Neutrophil (primary cell): ENCODE data around the gene PODXL.
"Not testable (repeated sequence)": the region's sequence is repeated elsewhere in the genome, so short reads cannot be mapped to it uniquely, and the experiment has no call there.

Experiments used
- H3K27ac ChIP-seq: fragments of 200-600 bp; sonication (generic); 2 replicates; pipeline ENCODE4 v1.5.1; 2016; ENCODE audit warnings: mild to moderate bottlenecking, moderate library complexity
- H3K27me3 ChIP-seq: fragments of 200-600 bp; sonication (generic); 2 replicates; pipeline ENCODE4 v1.6.0; 2016; ENCODE audit warnings: mild to moderate bottlenecking
- H3K36me3 ChIP-seq: fragments of 200-600 bp; sonication (generic); 2 replicates; pipeline ENCODE4 v1.5.1; 2017
- H3K4me1 ChIP-seq, 2 experiments: fragments of 200-600 bp in 1 of 2; sonication (generic) in 1 of 2; 1 replicate in 1 of 2; 2 replicates in 1 of 2; pipeline versions ENCODE4 v1.5.1 to v1.6.1; 2013 to 2016; ENCODE audit warnings: low read depth in 1 of 2, low read length in 1 of 2, mild to moderate bottlenecking in 1 of 2, moderate library complexity in 1 of 2; ENCODE audit not compliant: control insufficient read depth in 1 of 2, insufficient read depth in 1 of 2
- H3K4me3 ChIP-seq, 2 experiments: fragments of 200-600 bp in 1 of 2; sonication (generic) in 1 of 2; 1 replicate in 1 of 2; 2 replicates in 1 of 2; pipeline ENCODE4 v1.5.1; 2013 to 2016; ENCODE audit warnings: low read depth in 1 of 2, low read length in 1 of 2, mild to moderate bottlenecking in 1 of 2, moderate library complexity in 1 of 2
- H3K9me3 ChIP-seq: fragments of 200-600 bp; sonication (generic); 2 replicates; pipeline ENCODE4 v1.5.1; 2016
- TF ChIP-seq, protein P1 (sequence below): fragments of 200-600 bp; sonication (generic); IDR thresholded peaks from 2 replicates; pipeline ENCODE4 v1.5.1; 2016; ENCODE audit warnings: antibody characterized with exemption

The PODXL gene

DNA sequence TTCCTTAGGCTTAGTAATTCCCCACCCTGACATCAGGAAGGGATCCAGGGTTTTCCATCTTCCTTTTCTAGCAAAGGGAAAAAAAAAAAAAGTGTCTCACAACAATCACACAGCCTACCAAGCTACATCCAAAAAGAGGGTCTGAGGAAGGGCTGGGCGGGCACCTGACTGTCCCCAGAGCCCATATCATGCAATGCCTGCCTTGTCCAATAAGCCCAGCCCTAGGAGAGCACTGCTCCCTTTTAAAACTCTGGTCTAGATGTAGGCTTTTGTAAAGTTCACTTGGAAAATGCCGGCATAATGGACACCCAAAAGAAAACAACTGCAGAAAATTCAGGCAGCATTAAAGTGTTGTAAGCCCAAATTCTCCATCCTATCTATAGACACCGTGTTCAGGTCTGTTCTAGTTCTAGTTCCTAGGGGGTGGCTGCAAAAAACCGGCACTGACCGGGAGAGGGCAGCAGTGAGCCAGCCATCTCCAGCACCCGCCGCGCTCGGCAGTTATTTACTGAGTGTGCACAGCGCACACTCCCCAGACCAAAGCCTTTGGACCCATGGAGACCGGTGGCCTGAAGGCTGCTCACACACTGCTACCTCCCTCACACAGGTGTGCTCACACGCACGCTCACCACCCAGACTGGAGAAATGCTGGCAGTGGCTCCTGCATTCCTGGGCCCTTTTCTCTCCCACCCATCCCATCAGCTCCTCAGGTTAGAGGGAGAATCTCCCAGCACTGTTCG lies 48.7 kb downstream of the PODXL start:
- TF ChIP-seq, protein P1, sequence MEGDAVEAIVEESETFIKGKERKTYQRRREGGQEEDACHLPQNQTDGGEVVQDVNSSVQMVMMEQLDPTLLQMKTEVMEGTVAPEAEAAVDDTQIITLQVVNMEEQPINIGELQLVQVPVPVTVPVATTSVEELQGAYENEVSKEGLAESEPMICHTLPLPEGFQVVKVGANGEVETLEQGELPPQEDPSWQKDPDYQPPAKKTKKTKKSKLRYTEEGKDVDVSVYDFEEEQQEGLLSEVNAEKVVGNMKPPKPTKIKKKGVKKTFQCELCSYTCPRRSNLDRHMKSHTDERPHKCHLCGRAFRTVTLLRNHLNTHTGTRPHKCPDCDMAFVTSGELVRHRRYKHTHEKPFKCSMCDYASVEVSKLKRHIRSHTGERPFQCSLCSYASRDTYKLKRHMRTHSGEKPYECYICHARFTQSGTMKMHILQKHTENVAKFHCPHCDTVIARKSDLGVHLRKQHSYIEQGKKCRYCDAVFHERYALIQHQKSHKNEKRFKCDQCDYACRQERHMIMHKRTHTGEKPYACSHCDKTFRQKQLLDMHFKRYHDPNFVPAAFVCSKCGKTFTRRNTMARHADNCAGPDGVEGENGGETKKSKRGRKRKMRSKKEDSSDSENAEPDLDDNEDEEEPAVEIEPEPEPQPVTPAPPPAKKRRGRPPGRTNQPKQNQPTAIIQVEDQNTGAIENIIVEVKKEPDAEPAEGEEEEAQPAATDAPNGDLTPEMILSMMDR, result peak; percentile 62
- no peak overlapping the region for H3K4me3 ChIP-seq
- H3K27ac ChIP-seq, result no peak overlapping the region
- peaks cover 18% of the 10 kb centered on the region for H3K27me3 ChIP-seq
- no peaks in the 10 kb centered on the region for H3K36me3 ChIP-seq
- H3K9me3 ChIP-seq, result no peaks in the 10 kb centered on the region
- peaks cover 0 to 3% of the 10 kb centered on the region in 2 experiments for H3K4me1 ChIP-seq

DNA sequence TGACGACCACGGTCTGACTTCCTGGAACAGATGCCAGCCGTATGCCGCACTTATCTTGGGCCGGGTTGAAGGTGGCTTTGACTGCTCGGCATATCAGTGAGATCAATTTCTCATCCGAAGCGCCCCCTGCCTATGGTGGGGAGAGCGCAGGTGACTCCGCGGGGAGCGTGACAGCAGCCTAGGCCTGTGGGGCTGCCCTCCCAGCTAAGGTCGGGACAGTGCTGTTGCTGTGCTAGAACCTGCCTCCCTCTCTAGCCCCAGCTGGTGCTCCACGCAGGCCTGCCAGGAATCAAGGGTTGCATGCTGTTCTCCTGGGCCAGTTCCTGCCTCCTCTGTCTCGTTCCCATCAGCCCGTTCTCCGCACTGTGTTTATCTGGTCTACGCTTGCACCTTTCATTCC lies 49.8 kb downstream of the PODXL start:
- peaks cover 0 to 3% of the 10 kb centered on the region in 2 experiments for H3K4me1 ChIP-seq
- H3K9me3 ChIP-seq, result no peaks in the 10 kb centered on the region
- TF ChIP-seq, protein P1, result no peak
- no peak overlapping the region for H3K27ac ChIP-seq
- no peak overlapping the region for H3K4me3 ChIP-seq
- H3K27me3 ChIP-seq, result peaks cover 14% of the 10 kb centered on the region
- H3K36me3 ChIP-seq, result no peaks in the 10 kb centered on the region

DNA sequence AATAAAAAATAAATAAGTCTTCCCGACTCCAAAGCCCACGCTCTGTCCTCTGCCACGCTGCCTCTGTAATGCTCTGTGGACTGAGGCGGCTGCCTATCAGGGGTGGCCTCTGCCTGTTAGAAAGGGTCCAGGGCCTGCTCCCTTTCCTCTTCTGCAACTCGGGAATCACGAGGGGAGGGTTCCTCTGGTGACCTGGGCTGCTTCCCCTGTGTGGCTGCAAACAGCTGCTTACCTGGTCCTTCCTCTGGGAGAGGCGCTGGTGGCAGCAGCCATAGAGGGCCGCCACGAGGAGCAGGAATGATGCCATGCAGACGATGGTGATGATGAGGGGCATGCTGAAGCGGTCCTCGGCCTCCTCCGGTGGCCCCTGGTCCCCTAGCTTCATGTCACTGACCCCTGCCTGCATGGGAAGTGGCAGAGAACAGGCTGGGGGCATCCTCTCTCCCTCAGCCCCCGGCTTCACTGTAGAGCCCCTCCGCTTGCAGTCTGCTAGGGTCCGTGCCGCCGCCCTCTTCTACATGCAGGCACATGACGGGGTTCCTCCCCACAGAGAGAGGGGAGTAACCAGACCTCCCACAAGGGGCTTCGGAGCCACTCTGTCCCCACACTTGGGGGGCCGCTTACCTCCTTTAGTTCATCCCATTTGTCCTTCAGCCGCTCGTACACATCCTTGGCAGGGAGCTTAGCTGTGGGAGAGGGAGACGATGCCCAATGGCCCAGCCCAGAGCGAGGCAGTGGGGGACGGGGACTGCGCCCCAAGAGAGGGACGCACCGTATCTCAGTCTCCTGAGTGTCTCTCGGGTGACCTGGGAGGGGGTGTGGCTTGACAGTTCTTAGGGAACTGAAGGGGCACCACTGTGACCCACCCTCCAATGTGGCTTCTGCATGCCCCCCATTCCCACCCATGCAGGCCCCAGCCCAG lies 50.5 kb downstream of the PODXL start:
- Histone ChIP-seq H3K27ac (no peak overlapping the region), H3K4me3 (no peak overlapping the region), H3K36me3 (no peaks in the 10 kb centered on the region), H3K27me3 (peaks cover 14% of the 10 kb centered on the region), H3K4me1 (peaks cover 0 to 3% of the 10 kb centered on the region in 2 experiments), H3K9me3 (no peaks in the 10 kb centered on the region)
- TF ChIP-seq, protein P1, result no peak

DNA sequence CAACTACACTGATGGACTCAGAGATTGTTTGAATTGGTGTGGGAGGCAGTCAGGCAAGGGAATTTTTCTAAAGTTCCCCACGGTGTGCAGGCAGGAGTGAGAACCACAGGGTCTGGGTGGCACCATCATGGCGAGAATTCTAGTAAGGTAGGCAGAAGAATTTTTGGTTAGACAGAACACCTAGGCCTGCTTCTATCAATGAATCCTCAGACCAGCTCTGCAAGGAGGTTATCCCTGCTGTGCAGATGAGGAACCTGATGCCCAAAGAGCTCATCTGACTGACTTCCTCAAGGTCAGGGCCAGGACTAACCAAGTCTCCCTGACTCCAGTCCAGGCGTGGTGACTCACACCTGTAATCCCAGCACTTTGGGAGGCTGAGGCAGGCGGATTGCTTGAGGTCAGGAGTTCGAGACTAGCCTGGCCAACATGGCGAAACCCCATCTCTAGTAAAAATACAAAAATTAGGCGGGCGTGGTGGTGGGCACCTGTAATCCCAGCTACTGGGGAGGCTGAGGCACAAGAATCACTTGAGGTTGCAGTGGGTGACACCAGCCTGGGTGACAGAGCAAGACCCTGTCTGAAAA lies 51.3 kb downstream of the PODXL start:
- not testable (repeated sequence) for H3K36me3 ChIP-seq, H3K4me3 ChIP-seq, H3K9me3 ChIP-seq, H3K27ac ChIP-seq, H3K4me1 ChIP-seq
- peaks cover 14% of the 10 kb centered on the region for H3K27me3 ChIP-seq

DNA sequence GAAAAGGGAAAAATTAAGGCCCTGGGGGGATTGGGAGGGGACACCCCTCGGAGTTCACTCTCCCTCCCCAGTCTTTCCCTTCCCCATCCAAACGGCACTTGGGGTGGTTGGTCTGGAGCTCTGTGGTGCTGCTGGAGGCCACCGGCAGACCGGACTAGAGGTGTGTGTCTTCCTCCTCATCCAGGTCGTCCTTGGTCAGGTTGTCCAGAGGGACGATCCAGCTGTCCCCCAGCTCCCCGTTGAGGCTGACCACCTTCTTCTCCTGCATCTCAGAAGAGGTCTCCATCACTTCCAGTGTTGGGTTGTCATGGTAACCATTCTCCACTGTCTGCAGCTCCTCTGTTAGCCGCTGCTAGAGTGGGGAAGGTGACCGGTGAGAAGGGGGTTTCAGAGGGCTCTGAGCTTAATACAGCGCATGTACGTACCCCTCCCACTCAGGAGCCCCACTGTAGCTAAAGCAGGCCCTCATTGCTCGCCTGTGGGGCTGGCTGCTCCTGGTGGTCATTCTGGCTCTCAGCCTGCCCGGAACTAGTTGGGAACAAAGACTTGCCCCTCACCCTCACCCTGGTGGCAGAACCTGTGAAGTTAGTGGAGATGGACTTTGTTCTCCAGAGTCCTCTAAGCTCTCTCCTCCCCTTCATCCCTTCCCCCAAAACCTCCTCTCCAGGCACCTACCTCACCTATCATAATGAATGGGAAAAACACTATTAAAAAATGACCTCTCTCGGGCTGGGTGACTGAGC lies 52.1 kb downstream of the PODXL start:
- Histone ChIP-seq H3K4me3 (no peak overlapping the region), H3K27ac (no peak overlapping the region), H3K36me3 (peaks cover 8% of the 10 kb centered on the region), H3K9me3 (no peaks in the 10 kb centered on the region), H3K4me1 (peaks cover 0 to 3% of the 10 kb centered on the region in 2 experiments), H3K27me3 (peaks cover 14% of the 10 kb centered on the region)
- TF ChIP-seq, protein P1, result no peak
